Gastroesophageal sphincter (tissue), 4 donors: Measurements from ENCODE around the gene PPP6R3. TPM values are rescaled to one million over a fixed set of nuclear protein-coding genes. Genes with fewer than 3 reads are reported as not detected.

Experiments
- ATAC-seq: fragments of 150-250 bp; one replicate; pipeline ENCODE4 v1.9.1; 2016; ENCODE audit warnings: mild to moderate bottlenecking, moderate library complexity
- H3K27ac ChIP-seq, 4 donors: fragments of 200-600 bp; sonication (generic) in 3 of 4; 1 replicate in 3 of 4; 2 replicates in 1 of 4; pipeline ENCODE4 v1.5.1; 2016 to 2019
- H3K27me3 ChIP-seq: fragments of 200-600 bp; sonication (generic); one replicate; pipeline ENCODE4 v1.5.1; 2019
- H3K36me3 ChIP-seq, 2 donors: fragments of 200-600 bp; sonication (generic); one replicate each; pipeline ENCODE4 v1.5.1; 2019; ENCODE audit warnings: control low read depth in 1 of 2
- H3K4me1 ChIP-seq, 3 donors: fragments of 200-600 bp; sonication (generic); 1 replicate in 2 of 3; 2 replicates in 1 of 3; pipeline ENCODE4 v1.5.1; 2016 to 2019; ENCODE audit warnings: control low read depth in 2 of 3
- H3K4me3 ChIP-seq, 2 donors: fragments of 200-600 bp; sonication (generic); one replicate each; pipeline ENCODE4 v1.5.1; 2019; ENCODE audit warnings: mild to moderate bottlenecking in 1 of 2, moderate library complexity in 1 of 2
- H3K9me3 ChIP-seq, 3 donors: fragments of 200-600 bp; sonication (generic); one replicate each; pipeline ENCODE4 v1.5.1; 2017 to 2019; ENCODE audit warnings: control low read depth in 2 of 3
- EP300 ChIP-seq: sonication (generic); formaldehyde crosslinking; IDR thresholded peaks from one replicate; pipeline ENCODE4 v1.6.1; 2017; ENCODE audit warnings: antibody characterized with exemption, mild to moderate bottlenecking
- POLR2A ChIP-seq, 2 donors: fragments of 450-650 bp; IDR thresholded peaks; one replicate each; pipeline ENCODE4 v1.6.1; 2017; ENCODE audit warnings: antibody characterized with exemption in 2 of 2, mild to moderate bottlenecking in 2 of 2, moderate library complexity in 1 of 2
- POLR2AphosphoS5 ChIP-seq: sonication (generic); formaldehyde crosslinking; IDR thresholded peaks from one replicate; pipeline ENCODE4 v1.6.1; 2017; ENCODE audit warnings: antibody characterized with exemption
- WGBS, 2 donors: methylation state at CpG; one replicate each; pipeline ENCODE4 v1.1.5; 2018; ENCODE audit warnings: low coverage in 1 of 2; 5-methylcytosine and 5-hydroxymethylcytosine counted together
- total RNA-seq, 4 donors: library from RNA; depleted of rRNA; stranded (reverse); fragments of >200 nt; gene quantifications; one replicate each; pipeline ENCODE4 v1.1.0, GENCODE V29; 2016
- TF ChIP-seq, protein P1 (sequence below), 4 experiments: fragments of 200-600 bp in 2 of 4; fragments of 450-650 bp in 2 of 4; sonication (generic) in 1 of 4; IDR thresholded peaks; one replicate each; pipeline ENCODE4 v1.5.1; 2017 to 2019; ENCODE audit warnings: antibody characterized with exemption in 4 of 4, mild to moderate bottlenecking in 2 of 4, moderate library complexity in 2 of 4

The PPP6R3 gene
- total RNA-seq, 4 donors from 2014 or later: 128 to 164 (median 144) TPM

DNA sequence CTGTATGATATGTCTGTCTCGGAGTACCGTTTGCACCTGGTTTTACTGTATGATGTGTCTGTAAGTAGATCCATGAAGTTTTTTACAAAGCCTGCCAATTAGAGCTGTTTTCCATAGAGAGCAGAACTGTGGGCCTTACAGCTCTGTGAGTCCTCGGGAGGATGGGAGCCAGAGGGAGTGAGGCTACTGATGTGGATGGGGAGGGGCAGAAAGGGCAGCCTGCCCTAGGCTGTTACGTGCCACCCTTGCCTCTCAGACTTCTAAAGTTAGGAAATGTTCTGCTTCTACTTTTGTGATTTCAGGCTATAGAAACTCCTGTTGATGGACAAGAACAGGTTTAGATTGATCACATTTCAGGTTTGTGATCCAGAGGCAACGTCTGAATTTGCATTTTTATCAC is 105.2 kb downstream of the PPP6R3 start:
- Histone ChIP-seq H3K27me3 (no peaks in the 10 kb centered on the region), H3K36me3 (peaks cover 13 to 93% of the 10 kb centered on the region in 2 donors), H3K4me1 (no peaks in the 10 kb centered on the region), H3K9me3 (no peaks in the 10 kb centered on the region), H3K4me3 (no peak overlapping the region), H3K27ac (no peak overlapping the region)
- TF ChIP-seq, protein P1, sequence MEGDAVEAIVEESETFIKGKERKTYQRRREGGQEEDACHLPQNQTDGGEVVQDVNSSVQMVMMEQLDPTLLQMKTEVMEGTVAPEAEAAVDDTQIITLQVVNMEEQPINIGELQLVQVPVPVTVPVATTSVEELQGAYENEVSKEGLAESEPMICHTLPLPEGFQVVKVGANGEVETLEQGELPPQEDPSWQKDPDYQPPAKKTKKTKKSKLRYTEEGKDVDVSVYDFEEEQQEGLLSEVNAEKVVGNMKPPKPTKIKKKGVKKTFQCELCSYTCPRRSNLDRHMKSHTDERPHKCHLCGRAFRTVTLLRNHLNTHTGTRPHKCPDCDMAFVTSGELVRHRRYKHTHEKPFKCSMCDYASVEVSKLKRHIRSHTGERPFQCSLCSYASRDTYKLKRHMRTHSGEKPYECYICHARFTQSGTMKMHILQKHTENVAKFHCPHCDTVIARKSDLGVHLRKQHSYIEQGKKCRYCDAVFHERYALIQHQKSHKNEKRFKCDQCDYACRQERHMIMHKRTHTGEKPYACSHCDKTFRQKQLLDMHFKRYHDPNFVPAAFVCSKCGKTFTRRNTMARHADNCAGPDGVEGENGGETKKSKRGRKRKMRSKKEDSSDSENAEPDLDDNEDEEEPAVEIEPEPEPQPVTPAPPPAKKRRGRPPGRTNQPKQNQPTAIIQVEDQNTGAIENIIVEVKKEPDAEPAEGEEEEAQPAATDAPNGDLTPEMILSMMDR (IDR thresholded peaks at IDR 0.05): no peak
- no peak for TF ChIP-seq EP300
- TF ChIP-seq POLR2AphosphoS5: no peak
- TF ChIP-seq POLR2A (IDR thresholded peaks at IDR 0.05): no peak
- ATAC-seq: no peak
- 72% methylated on average over 4 of the region's 5 CpGs; no CpG with 5 or more reads in 1 of the 2 donors for WGBS, 2 donors

DNA sequence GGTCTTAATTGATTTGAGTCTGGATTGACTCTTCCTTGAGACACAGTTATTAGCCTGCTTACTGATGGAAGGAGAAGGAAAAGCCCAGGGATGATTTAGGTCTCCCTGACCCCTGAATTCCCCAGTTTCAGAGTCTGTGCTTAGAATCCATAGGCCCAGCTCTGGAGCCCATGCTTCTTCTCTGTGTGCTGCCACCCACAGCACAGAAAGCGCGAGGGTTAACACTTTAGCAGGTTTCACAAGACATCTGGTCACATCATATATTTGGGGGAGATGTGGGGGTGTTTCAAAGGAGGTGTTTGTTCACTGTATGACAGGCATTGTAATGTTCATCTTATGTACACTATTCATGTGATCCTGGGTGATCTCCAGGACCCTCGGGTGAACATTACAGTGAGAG is 107.0 kb downstream of the PPP6R3 start:
- H3K36me3 ChIP-seq: peaks cover 13 to 94% of the 10 kb centered on the region in 2 donors
- TF ChIP-seq EP300 (no peak), POLR2AphosphoS5 (no peak), POLR2A (IDR thresholded peaks at IDR 0.05) (no peak)
- TF ChIP-seq, protein P1 (IDR thresholded peaks at IDR 0.05): no peak

DNA sequence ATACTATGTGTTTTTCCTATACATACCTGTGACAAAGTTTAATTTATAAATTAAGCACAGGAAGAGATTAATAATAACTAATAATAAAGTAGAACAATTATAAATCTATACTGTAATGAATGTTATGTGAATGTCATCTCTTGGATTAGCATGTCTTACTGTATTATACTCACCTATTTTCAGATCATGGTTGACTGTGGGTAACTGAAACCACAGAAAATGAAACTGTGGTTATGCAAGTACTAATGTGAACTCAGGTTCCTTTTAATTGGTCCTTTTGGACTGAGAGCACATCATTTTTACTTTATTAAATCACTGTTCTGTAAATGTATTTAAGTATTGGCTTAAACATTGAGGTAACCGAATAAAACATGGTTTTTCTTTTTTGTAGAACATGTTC is 108.8 kb downstream of the PPP6R3 start:
- no peak for ATAC-seq
- peaks cover 13 to 91% of the 10 kb centered on the region in 2 donors for H3K36me3 ChIP-seq
- peaks cover 0 to 2% (median 0%) of the 10 kb centered on the region in 3 donors for H3K4me1 ChIP-seq
- 78 to 93% methylated on average over 1 of the region's 1 CpG for WGBS, 2 donors
- no peaks in the 10 kb centered on the region for H3K27me3 ChIP-seq
- TF ChIP-seq POLR2A (IDR thresholded peaks at IDR 0.05): no peak
- TF ChIP-seq EP300: no peak
- TF ChIP-seq, protein P1 (IDR thresholded peaks at IDR 0.05): no peak
- no peak for TF ChIP-seq POLR2AphosphoS5
- no peaks in the 10 kb centered on the region for H3K9me3 ChIP-seq
- H3K4me3 ChIP-seq: no peak overlapping the region
- H3K27ac ChIP-seq: no peak overlapping the region

More for the DNA sequence above, 107.0 kb downstream of the PPP6R3 start:
- Histone ChIP-seq H3K9me3 (no peaks in the 10 kb centered on the region), H3K4me3 (no peak overlapping the region), H3K27me3 (no peaks in the 10 kb centered on the region), H3K27ac (no peak overlapping the region), H3K4me1 (no peaks in the 10 kb centered on the region)
- no peak for ATAC-seq
- 56% methylated on average over 1 of the region's 3 CpGs; no CpG with 5 or more reads in 1 of the 2 donors for WGBS, 2 donors

DNA sequence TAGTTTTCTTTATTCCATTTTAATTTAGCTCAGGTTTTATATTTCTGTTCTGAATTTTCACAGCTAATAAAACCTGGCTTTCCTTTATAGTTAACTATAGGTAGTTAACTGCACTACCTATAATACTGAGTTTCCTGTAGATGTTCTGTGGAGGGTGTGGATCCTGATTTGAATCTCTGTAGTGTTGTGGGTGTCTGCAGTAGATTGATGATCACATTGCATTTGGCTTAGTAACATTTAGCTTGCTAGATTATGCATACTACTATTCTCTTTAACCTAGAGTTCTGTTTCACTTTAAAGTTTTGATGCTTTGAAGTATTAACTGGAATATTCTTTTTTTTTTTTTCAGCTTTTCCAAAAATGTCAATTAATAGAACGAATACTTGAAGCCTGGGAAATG is 110.1 kb downstream of the PPP6R3 start:
- ATAC-seq: no peak
- Histone ChIP-seq H3K36me3 (peaks cover 13 to 91% of the 10 kb centered on the region in 2 donors), H3K27ac (no peak overlapping the region), H3K4me3 (no peak overlapping the region), H3K27me3 (no peaks in the 10 kb centered on the region), H3K9me3 (no peaks in the 10 kb centered on the region), H3K4me1 (peaks cover 0 to 15% (median 4%) of the 10 kb centered on the region in 3 donors)
- WGBS, 2 donors: 63 to 81% methylated on average over 1 of the region's 1 CpG
- TF ChIP-seq POLR2AphosphoS5 (no peak), POLR2A (IDR thresholded peaks at IDR 0.05) (no peak), EP300 (no peak)
- TF ChIP-seq, protein P1 (IDR thresholded peaks at IDR 0.05): no peak

DNA sequence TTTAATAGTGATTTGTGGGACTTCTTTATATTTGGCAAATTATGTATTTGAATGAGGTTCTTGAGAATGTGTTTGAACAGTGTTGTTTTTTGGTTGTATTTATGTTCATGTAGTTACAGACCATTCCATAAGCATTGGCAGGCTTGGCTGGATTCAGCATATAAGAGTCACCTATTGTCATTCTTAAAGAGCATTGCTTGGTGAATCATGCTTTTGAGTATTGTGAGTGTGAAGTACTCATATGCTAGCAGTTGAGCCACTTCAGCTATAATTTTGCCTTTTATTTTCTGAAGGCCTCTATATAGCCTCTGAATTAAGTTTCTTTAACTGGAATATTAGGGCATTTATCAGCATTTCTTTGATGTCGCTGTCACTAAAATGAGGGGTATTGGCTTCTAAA is 113.8 kb downstream of the PPP6R3 start:
- peaks cover 7 to 92% of the 10 kb centered on the region in 2 donors for H3K36me3 ChIP-seq
- no peaks in the 10 kb centered on the region for H3K27me3 ChIP-seq
- WGBS, 2 donors: 88 to 100% methylated on average over 1 of the region's 1 CpG
- TF ChIP-seq EP300 (no peak), POLR2AphosphoS5 (no peak), POLR2A (IDR thresholded peaks at IDR 0.05) (no peak)
- TF ChIP-seq, protein P1 (IDR thresholded peaks at IDR 0.05): no peak
- H3K4me3 ChIP-seq: no peak overlapping the region
- H3K27ac ChIP-seq: no peak overlapping the region
- H3K9me3 ChIP-seq: no peaks in the 10 kb centered on the region
- peaks cover 0 to 23% (median 4%) of the 10 kb centered on the region in 3 donors for H3K4me1 ChIP-seq
- no peak for ATAC-seq
